SK-N-SH treated with all-trans-retinoic acid at 6 μM for 48 hours (cell line): Measurements from ENCODE around the gene FGF3.

Experiments used
- ATAC-seq: fragments of 200-7000 bp; cut with Tn5 transposase; 3 replicates; pipeline ENCODE4 v1.9.1; 2020; ENCODE audit warnings: mild to moderate bottlenecking, moderate library complexity
- ARNTL ChIP-seq: fragments of 450-650 bp; formaldehyde crosslinking; IDR thresholded peaks from 2 replicates; pipeline ENCODE4 v1.5.0; 2020; ENCODE audit warnings: low read depth, mild to moderate bottlenecking, moderate library complexity, borderline replicate concordance
- BACH2 ChIP-seq: fragments of 250-450 bp; sonication (Bioruptor Pico); IDR thresholded peaks from 2 replicates; pipeline ENCODE4 v1.9.0; 2021; ENCODE audit warnings: mild to moderate bottlenecking, borderline replicate concordance
- CSDC2 ChIP-seq: fragments of 250-450 bp; sonication (Bioruptor Pico); IDR thresholded peaks from 2 replicates; pipeline ENCODE4 v1.5.0; 2020; ENCODE audit warnings: mild to moderate bottlenecking, moderate library complexity
- ESRRG ChIP-seq: fragments of 250-450 bp; sonication (Bioruptor Pico); IDR thresholded peaks from 2 replicates; pipeline ENCODE4 v1.6.1; 2021; ENCODE audit warnings: mild to moderate bottlenecking
- GLIS3 ChIP-seq: fragments of 250-450 bp; sonication (Bioruptor Pico); IDR thresholded peaks from 2 replicates; pipeline ENCODE4 v1.5.0; 2020; ENCODE audit warnings: mild to moderate bottlenecking, moderate library complexity
- ISL1 ChIP-seq: fragments of 250-450 bp; sonication (Bioruptor Pico); IDR thresholded peaks from 2 replicates; pipeline ENCODE4 v2.1.2; 2022; ENCODE audit warnings: mild to moderate bottlenecking, moderate library complexity
- OSR1 ChIP-seq: fragments of 250-450 bp; sonication (Bioruptor Pico); IDR thresholded peaks from 2 replicates; pipeline ENCODE4 v1.8.0; 2022; ENCODE audit warnings: moderate library complexity, mild to moderate bottlenecking, inconsistent platforms
- PPARA ChIP-seq: fragments of 250-450 bp; sonication (Bioruptor Pico); IDR thresholded peaks from 2 replicates; pipeline ENCODE4 v1.5.0; 2020; ENCODE audit warnings: mild to moderate bottlenecking, borderline replicate concordance
- RARB ChIP-seq: fragments of 250-450 bp; sonication (Bioruptor Pico); IDR thresholded peaks from 2 replicates; pipeline ENCODE4 v1.8.0; 2021; ENCODE audit warnings: mild to moderate bottlenecking, moderate library complexity
- SNAI2 ChIP-seq: fragments of 250-450 bp; sonication (Bioruptor Pico); IDR thresholded peaks from 2 replicates; pipeline ENCODE4 v1.5.0; 2020; ENCODE audit warnings: mild to moderate bottlenecking, moderate library complexity
- TCF4 ChIP-seq: fragments of 250-450 bp; sonication (Bioruptor Pico); IDR thresholded peaks from 2 replicates; pipeline ENCODE4 v1.8.0; 2021; ENCODE audit warnings: mild to moderate bottlenecking, moderate library complexity, borderline replicate concordance
- TOX ChIP-seq: fragments of 250-450 bp; sonication (Bioruptor Pico); IDR thresholded peaks from 2 replicates; pipeline ENCODE4 v1.8.0; 2021; ENCODE audit warnings: mild to moderate bottlenecking, moderate library complexity, borderline replicate concordance
- ZC3H10 ChIP-seq: fragments of 250-450 bp; sonication (Bioruptor Pico); IDR thresholded peaks from 2 replicates; pipeline ENCODE4 v1.5.1; 2021; ENCODE audit warnings: mild to moderate bottlenecking, moderate library complexity
- ZFP3 ChIP-seq: fragments of 250-450 bp; sonication (Bioruptor Pico); IDR thresholded peaks from 2 replicates; pipeline ENCODE4 v1.5.0; 2020; ENCODE audit warnings: mild to moderate bottlenecking, moderate library complexity
- ZFP30 ChIP-seq: fragments of 450-650 bp; formaldehyde crosslinking; IDR thresholded peaks from 2 replicates; pipeline ENCODE4 v1.5.0; 2022; ENCODE audit warnings: mild to moderate bottlenecking, moderate library complexity
- ZNF565 ChIP-seq: fragments of 450-650 bp; formaldehyde crosslinking; conservative IDR thresholded peaks from 2 replicates; pipeline ENCODE4 v1.5.0; 2020; ENCODE audit warnings: low read depth, mild to moderate bottlenecking, moderate library complexity
- ZNF70 ChIP-seq: fragments of 450-650 bp; formaldehyde crosslinking; IDR thresholded peaks from 2 replicates; pipeline ENCODE4 v1.5.0; 2020; ENCODE audit warnings: mild to moderate bottlenecking, moderate library complexity
- ZNF8 ChIP-seq: fragments of 450-650 bp; formaldehyde crosslinking; IDR thresholded peaks from 2 replicates; pipeline ENCODE4 v1.5.0; 2020; ENCODE audit warnings: mild to moderate bottlenecking, moderate library complexity
- TF ChIP-seq, protein P1 (sequence below): fragments of 250-450 bp; sonication (Bioruptor Pico); IDR thresholded peaks from 2 replicates; pipeline ENCODE4 v1.8.0; 2020; ENCODE audit warnings: mild to moderate bottlenecking, moderate library complexity, borderline replicate concordance
- TF ChIP-seq, protein P2 (sequence below): fragments of 250-450 bp; sonication (Bioruptor Pico); IDR thresholded peaks from 2 replicates; pipeline ENCODE4 v1.5.0; 2020; ENCODE audit warnings: mild to moderate bottlenecking, moderate library complexity
- TF ChIP-seq, protein P3 (sequence below): fragments of 250-450 bp; sonication (Bioruptor Pico); IDR thresholded peaks from 2 replicates; pipeline ENCODE4 v1.8.0; 2021; ENCODE audit warnings: low read depth, mild to moderate bottlenecking, moderate library complexity, borderline replicate concordance
- TF ChIP-seq, protein P4 (sequence below): fragments of 250-450 bp; sonication (Bioruptor Pico); IDR thresholded peaks from 2 replicates; pipeline ENCODE4 v1.5.1; 2020; ENCODE audit warnings: low read depth, mild to moderate bottlenecking, moderate library complexity

Gene FGF3

DNA sequence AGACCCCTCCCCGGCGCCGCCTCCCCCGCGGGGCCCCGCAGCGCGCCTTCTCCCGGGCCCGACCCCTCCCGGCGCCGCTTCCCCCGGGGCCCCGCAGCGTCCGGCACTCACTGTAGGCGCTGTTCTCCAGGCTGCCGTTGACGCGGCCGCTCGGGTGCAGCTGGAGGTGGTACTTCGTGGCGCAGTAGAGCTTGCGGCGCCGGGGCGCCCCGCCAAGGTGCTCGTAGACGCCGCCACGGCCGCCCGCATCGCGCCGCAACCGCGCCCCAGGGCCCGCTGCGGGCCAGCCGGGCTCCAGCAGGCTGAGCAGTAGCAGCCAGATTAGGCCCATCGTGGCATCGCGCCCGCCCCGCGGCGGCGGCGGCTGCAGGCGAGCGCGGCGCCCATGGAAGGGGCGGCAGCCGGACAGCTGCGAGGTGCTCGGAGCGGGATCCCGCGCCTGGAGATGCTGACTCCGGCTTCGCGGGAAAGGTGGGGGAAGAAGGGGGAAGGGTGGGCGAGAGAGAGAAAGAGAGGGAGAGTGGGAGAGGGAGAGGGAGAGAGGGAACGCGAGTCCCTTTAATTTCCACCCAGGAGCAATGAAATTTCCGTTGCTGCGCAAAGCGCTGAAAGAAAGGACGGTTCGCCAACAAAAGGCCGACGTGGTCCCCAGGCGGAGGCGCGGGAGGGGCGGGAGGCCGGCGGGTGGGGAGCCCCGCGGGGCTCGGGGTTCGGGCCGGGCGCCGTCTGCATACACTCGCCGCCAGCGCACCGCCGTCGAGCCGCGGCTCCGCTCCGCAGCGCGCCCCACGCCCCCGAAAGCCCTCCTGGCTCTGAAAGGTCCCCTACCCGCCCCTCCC is at the start of gene FGF3:
FGF3 (minus strand) TSS at position 814 of the 839 bp plus-strand sequence; CDS start at position 331, 483 bp downstream.
- no peak for ATAC-seq
- TF ChIP-seq ZFP30 (CRISPR knock-in tag) (no peak), BACH2 (CRISPR knock-in tag) (no peak), PPARA (no peak), CSDC2 (no peak), ZNF565 (no peak), GLIS3 (CRISPR knock-in tag) (no peak), ESRRG (CRISPR knock-in tag) (no peak), ZC3H10 (CRISPR knock-in tag) (no peak), SNAI2 (CRISPR knock-in tag) (no peak), ARNTL (CRISPR knock-in tag) (no peak), ISL1 (CRISPR knock-in tag) (no peak), TOX (CRISPR knock-in tag) (no peak)
- TF ChIP-seq, protein P1, sequence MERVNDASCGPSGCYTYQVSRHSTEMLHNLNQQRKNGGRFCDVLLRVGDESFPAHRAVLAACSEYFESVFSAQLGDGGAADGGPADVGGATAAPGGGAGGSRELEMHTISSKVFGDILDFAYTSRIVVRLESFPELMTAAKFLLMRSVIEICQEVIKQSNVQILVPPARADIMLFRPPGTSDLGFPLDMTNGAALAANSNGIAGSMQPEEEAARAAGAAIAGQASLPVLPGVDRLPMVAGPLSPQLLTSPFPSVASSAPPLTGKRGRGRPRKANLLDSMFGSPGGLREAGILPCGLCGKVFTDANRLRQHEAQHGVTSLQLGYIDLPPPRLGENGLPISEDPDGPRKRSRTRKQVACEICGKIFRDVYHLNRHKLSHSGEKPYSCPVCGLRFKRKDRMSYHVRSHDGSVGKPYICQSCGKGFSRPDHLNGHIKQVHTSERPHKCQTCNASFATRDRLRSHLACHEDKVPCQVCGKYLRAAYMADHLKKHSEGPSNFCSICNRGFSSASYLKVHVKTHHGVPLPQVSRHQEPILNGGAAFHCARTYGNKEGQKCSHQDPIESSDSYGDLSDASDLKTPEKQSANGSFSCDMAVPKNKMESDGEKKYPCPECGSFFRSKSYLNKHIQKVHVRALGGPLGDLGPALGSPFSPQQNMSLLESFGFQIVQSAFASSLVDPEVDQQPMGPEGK: no peak
- TF ChIP-seq, protein P2, sequence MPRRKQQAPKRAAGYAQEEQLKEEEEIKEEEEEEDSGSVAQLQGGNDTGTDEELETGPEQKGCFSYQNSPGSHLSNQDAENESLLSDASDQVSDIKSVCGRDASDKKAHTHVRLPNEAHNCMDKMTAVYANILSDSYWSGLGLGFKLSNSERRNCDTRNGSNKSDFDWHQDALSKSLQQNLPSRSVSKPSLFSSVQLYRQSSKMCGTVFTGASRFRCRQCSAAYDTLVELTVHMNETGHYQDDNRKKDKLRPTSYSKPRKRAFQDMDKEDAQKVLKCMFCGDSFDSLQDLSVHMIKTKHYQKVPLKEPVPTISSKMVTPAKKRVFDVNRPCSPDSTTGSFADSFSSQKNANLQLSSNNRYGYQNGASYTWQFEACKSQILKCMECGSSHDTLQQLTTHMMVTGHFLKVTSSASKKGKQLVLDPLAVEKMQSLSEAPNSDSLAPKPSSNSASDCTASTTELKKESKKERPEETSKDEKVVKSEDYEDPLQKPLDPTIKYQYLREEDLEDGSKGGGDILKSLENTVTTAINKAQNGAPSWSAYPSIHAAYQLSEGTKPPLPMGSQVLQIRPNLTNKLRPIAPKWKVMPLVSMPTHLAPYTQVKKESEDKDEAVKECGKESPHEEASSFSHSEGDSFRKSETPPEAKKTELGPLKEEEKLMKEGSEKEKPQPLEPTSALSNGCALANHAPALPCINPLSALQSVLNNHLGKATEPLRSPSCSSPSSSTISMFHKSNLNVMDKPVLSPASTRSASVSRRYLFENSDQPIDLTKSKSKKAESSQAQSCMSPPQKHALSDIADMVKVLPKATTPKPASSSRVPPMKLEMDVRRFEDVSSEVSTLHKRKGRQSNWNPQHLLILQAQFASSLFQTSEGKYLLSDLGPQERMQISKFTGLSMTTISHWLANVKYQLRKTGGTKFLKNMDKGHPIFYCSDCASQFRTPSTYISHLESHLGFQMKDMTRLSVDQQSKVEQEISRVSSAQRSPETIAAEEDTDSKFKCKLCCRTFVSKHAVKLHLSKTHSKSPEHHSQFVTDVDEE (CRISPR knock-in tag): no peak

DNA sequence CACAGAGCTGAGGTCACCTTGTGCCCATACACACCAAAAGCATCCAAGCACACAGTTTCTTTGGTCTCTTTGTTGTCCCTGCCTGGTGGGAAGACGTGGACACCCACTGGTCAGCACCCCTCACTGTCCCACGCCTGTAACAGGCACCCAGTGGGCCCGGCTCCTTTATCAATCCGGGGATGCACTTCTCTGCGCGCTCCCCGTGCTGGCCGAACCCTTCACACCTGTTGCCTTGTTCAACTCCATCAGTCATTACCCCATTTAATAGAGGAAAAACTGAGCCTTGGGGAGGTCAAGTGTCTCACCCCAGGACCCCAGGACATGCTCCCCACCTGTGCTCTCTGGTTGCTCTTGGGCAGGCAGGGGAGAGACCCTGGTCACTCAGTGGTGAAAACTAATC is 49.7 kb upstream of the FGF3 start:
- TF ChIP-seq OSR1 (CRISPR knock-in tag): no peak
- no peak for TF ChIP-seq PPARA
- no peak for TF ChIP-seq ZFP30 (CRISPR knock-in tag)
- no peak for ATAC-seq

DNA sequence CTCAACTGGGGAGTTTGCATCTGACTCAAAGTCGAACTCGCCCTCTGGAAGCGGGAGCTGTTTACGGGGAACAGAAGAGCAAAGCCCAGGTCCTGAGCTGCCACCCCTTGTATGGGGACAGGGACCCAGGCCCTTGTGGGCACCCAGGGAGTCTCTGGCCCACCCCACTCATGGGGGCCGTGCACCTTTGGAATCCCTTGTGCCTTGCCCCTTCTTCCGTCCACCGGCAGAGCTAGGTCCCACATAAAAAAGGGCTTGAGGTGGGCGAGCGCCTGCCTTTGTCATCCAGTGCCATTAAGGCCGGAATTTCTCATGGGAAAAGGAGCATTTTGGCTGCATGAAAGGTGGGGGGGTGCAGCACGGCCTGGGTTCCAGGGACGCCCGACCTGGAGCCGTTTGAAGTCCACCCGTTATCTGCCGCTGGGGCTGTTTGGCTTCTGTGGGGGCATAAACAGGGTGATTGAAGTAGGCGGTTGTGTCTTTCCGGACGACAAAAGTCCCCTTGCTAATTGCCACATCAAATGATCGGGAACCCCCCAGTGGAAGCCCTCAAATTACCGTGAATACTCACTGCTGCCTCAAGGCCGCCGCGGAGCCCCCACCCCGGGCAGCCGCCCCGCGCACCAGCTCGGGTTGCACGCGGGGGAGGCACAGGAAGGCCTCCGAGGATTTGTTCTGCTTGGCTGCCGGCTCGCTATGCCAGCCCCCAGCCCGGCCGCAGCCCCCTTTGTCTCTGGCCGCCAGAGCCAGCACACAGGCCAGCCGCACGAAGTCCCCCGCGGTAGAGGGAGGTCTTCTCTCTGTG is 49.0 kb upstream of the FGF3 start:
- no peak for ATAC-seq
- TF ChIP-seq ZFP3 (no peak), ZNF70 (CRISPR knock-in tag) (no peak), CSDC2 (no peak), ZNF8 (no peak), RARB (no peak), ARNTL (CRISPR knock-in tag) (no peak), TOX (CRISPR knock-in tag) (no peak), GLIS3 (CRISPR knock-in tag) (no peak), ZFP30 (CRISPR knock-in tag) (no peak), ZNF565 (no peak), ZC3H10 (CRISPR knock-in tag) (no peak), ESRRG (CRISPR knock-in tag) (no peak), ISL1 (CRISPR knock-in tag) (no peak), TCF4 (CRISPR knock-in tag) (no peak), BACH2 (CRISPR knock-in tag) (no peak)
- TF ChIP-seq, protein P1: no peak
- TF ChIP-seq, protein P3, sequence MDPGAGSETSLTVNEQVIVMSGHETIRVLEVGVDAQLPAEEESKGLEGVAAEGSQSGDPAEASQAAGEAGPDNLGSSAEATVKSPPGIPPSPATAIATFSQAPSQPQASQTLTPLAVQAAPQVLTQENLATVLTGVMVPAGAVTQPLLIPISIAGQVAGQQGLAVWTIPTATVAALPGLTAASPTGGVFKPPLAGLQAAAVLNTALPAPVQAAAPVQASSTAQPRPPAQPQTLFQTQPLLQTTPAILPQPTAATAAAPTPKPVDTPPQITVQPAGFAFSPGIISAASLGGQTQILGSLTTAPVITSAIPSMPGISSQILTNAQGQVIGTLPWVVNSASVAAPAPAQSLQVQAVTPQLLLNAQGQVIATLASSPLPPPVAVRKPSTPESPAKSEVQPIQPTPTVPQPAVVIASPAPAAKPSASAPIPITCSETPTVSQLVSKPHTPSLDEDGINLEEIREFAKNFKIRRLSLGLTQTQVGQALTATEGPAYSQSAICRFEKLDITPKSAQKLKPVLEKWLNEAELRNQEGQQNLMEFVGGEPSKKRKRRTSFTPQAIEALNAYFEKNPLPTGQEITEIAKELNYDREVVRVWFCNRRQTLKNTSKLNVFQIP (CRISPR knock-in tag): no peak
- TF ChIP-seq, protein P4, sequence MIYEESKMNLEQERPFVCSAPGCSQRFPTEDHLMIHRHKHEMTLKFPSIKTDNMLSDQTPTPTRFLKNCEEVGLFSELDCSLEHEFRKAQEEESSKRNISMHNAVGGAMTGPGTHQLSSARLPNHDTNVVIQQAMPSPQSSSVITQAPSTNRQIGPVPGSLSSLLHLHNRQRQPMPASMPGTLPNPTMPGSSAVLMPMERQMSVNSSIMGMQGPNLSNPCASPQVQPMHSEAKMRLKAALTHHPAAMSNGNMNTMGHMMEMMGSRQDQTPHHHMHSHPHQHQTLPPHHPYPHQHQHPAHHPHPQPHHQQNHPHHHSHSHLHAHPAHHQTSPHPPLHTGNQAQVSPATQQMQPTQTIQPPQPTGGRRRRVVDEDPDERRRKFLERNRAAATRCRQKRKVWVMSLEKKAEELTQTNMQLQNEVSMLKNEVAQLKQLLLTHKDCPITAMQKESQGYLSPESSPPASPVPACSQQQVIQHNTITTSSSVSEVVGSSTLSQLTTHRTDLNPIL: no peak
- TF ChIP-seq, protein P2 (CRISPR knock-in tag): no peak
